Mesendoderm (in vitro differentiated cells): ENCODE measurements around the gene PCDHGB1.
"Not testable (repeated sequence)": the region's sequence is repeated elsewhere in the genome, so short reads cannot be mapped to it uniquely, and the experiment has no call there.

Experiments used
- DNase-seq: peaks from one replicate; pipeline ENCODE4 v3.0.0; 2013
- H2AK5ac ChIP-seq: 2 replicates; pipeline ENCODE4 v1.6.1; 2013; ENCODE audit warnings: low read length, inconsistent platforms
- H2BK120ac ChIP-seq: 2 replicates; pipeline ENCODE4 v1.6.1; 2013; ENCODE audit warnings: low read depth, mild to moderate bottlenecking, low read length, moderate library complexity, mixed read lengths
- H2BK15ac ChIP-seq: replicated peaks from 2 replicates; pipeline ENCODE4 v1.6.1; 2013; ENCODE audit warnings: low read depth, mild to moderate bottlenecking, moderate library complexity
- H2BK5ac ChIP-seq: 2 replicates; pipeline ENCODE4 v1.6.1; 2013; ENCODE audit warnings: low read length, inconsistent platforms
- H3K18ac ChIP-seq: 2 replicates; pipeline ENCODE4 v1.6.1; 2013; ENCODE audit warnings: mild to moderate bottlenecking, low read length, mixed read lengths
- H3K23ac ChIP-seq: one replicate; pipeline ENCODE4 v1.6.1; 2013; ENCODE audit warnings: low read length
- H3K27ac ChIP-seq: 2 replicates; pipeline ENCODE4 v1.5.1; 2013; ENCODE audit warnings: low read depth, mild to moderate bottlenecking, inconsistent platforms, low read length, moderate library complexity
- H3K27me3 ChIP-seq: 2 replicates; pipeline ENCODE4 v1.6.1; 2013; ENCODE audit warnings: low read length, control low read depth, mild to moderate bottlenecking, inconsistent platforms; ENCODE audit not compliant: insufficient read depth, poor library complexity
- H3K36me3 ChIP-seq: 2 replicates; pipeline ENCODE4 v1.6.1; 2013; ENCODE audit warnings: low read length, inconsistent platforms; ENCODE audit not compliant: control insufficient read depth, insufficient read depth
- H3K4ac ChIP-seq: one replicate; pipeline ENCODE4 v1.6.1; 2013; ENCODE audit warnings: low read depth, mild to moderate bottlenecking, low read length, moderate library complexity
- H3K4me1 ChIP-seq: 2 replicates; pipeline ENCODE4 v1.6.1; 2013; ENCODE audit warnings: low read depth, low read length, inconsistent platforms; ENCODE audit not compliant: control insufficient read depth
- H3K4me2 ChIP-seq: 2 replicates; pipeline ENCODE4 v1.6.1; 2013; ENCODE audit warnings: low read length
- H3K4me3 ChIP-seq: 2 replicates; pipeline ENCODE4 v1.5.1; 2013; ENCODE audit warnings: mild to moderate bottlenecking, low read length
- H3K56ac ChIP-seq: one replicate; pipeline ENCODE4 v1.6.1; 2013; ENCODE audit warnings: low read length
- H3K79me1 ChIP-seq: 2 replicates; pipeline ENCODE4 v1.6.1; 2013; ENCODE audit warnings: low read length, inconsistent platforms
- H3K79me2 ChIP-seq: 2 replicates; pipeline ENCODE4 v1.6.1; 2013; ENCODE audit warnings: mild to moderate bottlenecking, low read length; ENCODE audit not compliant: control insufficient read depth, insufficient read depth
- H3K9ac ChIP-seq: 2 replicates; pipeline ENCODE4 v1.6.1; 2013; ENCODE audit warnings: low read length, inconsistent platforms
- H4K5ac ChIP-seq: one replicate; pipeline ENCODE4 v1.6.1; 2013; ENCODE audit warnings: low read length
- H4K8ac ChIP-seq: one replicate; pipeline ENCODE4 v1.6.1; 2013; ENCODE audit warnings: low read depth, mild to moderate bottlenecking, control low read depth, low read length, moderate library complexity
- WGBS: extraction: QIAGEN DNeasy Blood & Tissue Kit; methylation state at CpG from one replicate; pipeline ENCODE4 v1.1.7; 2013; ENCODE audit warnings: low lambda C conversion rate, missing lambda C conversion rate; ENCODE audit not compliant: insufficient coverage; ENCODE audit errors: extremely low coverage; 5-methylcytosine and 5-hydroxymethylcytosine counted together

PCDHGB1 gene

DNA sequence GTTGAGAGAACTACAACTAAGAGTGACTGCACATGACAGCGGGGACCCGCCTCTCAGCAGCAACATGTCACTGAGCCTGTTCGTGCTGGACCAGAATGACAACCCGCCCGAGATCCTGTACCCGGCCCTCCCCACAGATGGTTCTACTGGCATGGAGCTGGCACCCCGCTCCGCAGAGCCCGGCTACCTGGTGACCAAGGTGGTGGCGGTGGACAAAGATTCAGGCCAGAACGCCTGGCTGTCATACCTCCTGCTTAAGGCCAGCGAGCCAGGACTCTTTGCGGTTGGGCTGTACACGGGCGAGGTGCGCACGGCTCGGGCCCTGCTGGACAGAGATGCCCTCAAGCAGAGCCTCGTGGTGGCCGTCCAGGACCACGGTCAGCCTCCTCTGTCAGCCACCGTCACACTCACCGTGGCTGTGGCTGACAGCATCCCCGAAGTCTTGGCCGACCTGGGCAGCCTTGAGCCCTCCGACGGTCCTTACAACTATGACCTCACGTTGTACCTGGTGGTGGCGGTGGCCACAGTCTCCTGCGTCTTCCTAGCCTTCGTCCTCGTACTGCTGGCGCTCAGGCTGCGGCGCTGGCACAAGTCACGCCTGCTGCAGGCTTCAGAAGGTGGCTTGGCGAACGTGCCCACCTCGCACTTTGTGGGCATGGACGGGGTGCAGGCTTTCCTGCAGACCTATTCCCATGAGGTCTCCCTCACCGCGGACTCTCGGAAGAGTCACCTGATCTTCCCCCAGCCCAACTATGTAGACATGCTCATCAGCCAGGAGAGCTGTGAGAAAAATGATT is 34.8 kb downstream of the PCDHGB1 start:
- Histone ChIP-seq H3K9ac (no peak overlapping the region), H3K27me3 (no peaks in the 10 kb centered on the region), H4K8ac (no peak overlapping the region), H3K79me1 (no peaks in the 10 kb centered on the region), H2BK120ac (no peak overlapping the region), H3K27ac (no peak overlapping the region), H3K4ac (no peak overlapping the region), H3K4me1 (no peaks in the 10 kb centered on the region), H3K4me3 (no peak overlapping the region), H3K79me2 (no peaks in the 10 kb centered on the region), H3K23ac (no peak overlapping the region), H3K4me2 (no peak overlapping the region), H3K18ac (no peak overlapping the region), H2BK5ac (no peak overlapping the region), H4K5ac (no peak overlapping the region), H3K56ac (no peak overlapping the region), H3K36me3 (no peaks in the 10 kb centered on the region), H2BK15ac (no peak overlapping the region), H2AK5ac (no peak overlapping the region)
- DNase-seq: no peak
- no CpG with 5 or more reads among the region's 43 CpGs for WGBS

DNA sequence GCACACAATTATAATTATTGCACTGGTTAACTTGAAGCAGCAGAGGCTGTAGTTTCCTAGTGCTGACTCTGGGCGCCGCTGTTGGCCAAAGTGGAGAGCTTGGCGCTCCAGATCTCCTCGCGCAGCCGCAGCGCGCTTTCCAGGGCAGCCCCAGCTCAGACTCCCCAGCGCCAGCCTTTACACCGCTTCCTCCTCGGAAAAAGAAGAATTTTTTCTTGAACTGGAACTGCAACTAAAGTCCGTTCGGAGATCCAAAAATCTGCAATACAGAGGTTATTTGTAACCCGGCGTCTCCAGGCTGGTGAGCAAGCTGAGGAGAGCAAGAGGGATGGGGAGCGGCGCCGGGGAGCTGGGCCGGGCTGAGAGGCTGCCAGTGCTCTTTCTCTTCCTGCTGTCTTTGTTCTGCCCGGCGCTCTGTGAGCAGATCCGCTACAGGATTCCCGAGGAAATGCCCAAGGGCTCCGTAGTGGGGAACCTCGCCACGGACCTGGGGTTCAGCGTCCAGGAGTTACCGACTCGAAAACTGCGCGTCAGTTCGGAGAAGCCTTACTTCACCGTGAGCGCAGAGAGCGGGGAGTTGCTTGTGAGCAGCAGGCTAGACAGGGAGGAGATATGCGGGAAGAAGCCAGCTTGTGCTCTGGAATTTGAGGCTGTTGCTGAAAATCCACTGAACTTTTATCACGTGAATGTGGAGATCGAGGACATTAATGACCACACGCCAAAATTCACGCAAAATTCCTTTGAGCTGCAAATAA is 37.8 kb downstream of the PCDHGB1 start, which contains the start of gene PCDHGB4:
PCDHGB4 (plus strand) TSS at position 142 of the 755 bp plus-strand sequence; CDS start at position 329, 187 bp downstream.
- not testable (repeated sequence) for H3K4ac ChIP-seq, H3K79me2 ChIP-seq, H4K5ac ChIP-seq, H3K18ac ChIP-seq, H2AK5ac ChIP-seq, H3K4me3 ChIP-seq, H3K27me3 ChIP-seq, H3K36me3 ChIP-seq, H4K8ac ChIP-seq, H2BK5ac ChIP-seq, H3K23ac ChIP-seq, H2BK15ac ChIP-seq, H2BK120ac ChIP-seq, H3K4me1 ChIP-seq, H3K79me1 ChIP-seq, H3K9ac ChIP-seq, H3K56ac ChIP-seq, H3K4me2 ChIP-seq, H3K27ac ChIP-seq
- peak; percentile 65 for DNase-seq
- no CpG with 5 or more reads among the region's 40 CpGs for WGBS

DNA sequence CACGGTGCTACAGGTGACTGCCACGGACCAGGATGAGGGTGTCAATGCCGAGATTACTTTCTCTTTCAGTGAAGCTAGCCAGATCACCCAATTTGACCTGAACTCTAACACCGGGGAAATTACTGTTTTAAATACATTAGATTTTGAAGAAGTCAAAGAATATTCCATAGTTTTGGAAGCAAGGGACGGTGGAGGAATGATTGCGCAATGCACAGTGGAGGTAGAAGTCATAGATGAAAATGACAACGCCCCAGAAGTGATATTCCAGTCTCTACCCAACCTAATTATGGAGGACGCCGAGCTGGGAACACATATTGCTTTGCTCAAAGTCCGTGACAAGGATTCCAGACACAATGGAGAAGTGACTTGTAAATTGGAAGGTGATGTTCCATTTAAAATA is 38.8 kb downstream of the PCDHGB1 start:
- Histone ChIP-seq H3K4ac (no peak overlapping the region), H3K4me2 (no peak overlapping the region), H3K79me2 (no peaks in the 10 kb centered on the region), H3K56ac (no peak overlapping the region), H4K5ac (no peak overlapping the region), H3K4me3 (no peak overlapping the region), H3K36me3 (no peaks in the 10 kb centered on the region), H3K23ac (no peak overlapping the region), H2BK5ac (no peak overlapping the region), H2BK120ac (no peak overlapping the region), H3K9ac (no peak overlapping the region), H3K18ac (no peak overlapping the region), H3K79me1 (no peaks in the 10 kb centered on the region), H2BK15ac (no peak overlapping the region), H3K4me1 (no peaks in the 10 kb centered on the region), H3K27ac (no peak overlapping the region), H3K27me3 (no peaks in the 10 kb centered on the region), H4K8ac (no peak overlapping the region), H2AK5ac (no peak overlapping the region)
- no CpG with 5 or more reads among the region's 10 CpGs for WGBS
- no peak for DNase-seq

DNA sequence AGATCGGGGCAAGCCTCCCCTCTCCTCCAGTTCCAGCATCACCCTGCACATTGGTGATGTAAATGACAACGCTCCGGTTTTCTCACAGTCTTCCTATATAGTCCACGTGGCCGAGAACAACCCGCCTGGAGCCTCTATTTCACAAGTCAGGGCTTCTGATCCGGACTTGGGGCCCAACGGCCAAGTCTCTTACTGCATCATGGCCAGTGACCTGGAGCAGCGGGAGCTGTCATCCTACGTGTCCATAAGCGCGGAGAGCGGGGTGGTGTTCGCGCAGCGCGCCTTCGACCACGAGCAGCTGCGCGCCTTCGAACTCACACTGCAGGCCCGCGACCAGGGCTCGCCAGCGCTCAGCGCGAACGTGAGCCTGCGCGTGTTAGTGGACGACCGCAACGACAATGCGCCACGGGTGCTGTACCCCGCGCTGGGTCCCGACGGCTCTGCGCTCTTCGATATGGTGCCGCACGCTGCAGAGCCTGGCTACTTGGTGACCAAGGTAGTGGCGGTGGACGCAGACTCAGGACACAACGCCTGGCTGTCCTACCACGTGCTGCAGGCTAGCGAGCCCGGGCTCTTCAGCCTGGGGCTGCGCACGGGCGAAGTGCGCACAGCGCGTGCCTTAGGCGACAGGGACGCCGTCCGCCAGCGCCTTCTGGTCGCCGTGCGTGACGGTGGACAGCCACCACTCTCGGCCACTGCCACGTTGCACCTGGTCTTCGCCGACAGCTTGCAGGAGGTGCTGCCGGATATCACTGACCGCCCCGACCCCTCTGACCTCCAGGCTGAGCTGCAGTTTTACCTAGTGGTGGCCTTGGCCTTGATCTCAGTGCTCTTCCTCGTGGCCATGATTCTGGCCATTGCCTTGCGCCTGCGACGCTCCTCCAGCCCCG is 39.5 kb downstream of the PCDHGB1 start:
- Histone ChIP-seq H3K27ac (no peak overlapping the region), H3K4ac (no peak overlapping the region), H3K36me3 (no peaks in the 10 kb centered on the region), H2AK5ac (no peak overlapping the region), H2BK5ac (no peak overlapping the region), H3K56ac (no peak overlapping the region), H3K4me2 (no peak overlapping the region), H4K5ac (no peak overlapping the region), H3K79me1 (no peaks in the 10 kb centered on the region), H2BK120ac (no peak overlapping the region), H4K8ac (no peak overlapping the region), H3K79me2 (no peaks in the 10 kb centered on the region), H3K4me1 (no peaks in the 10 kb centered on the region), H3K23ac (no peak overlapping the region), H3K18ac (no peak overlapping the region), H3K4me3 (no peak overlapping the region), H3K9ac (no peak overlapping the region), H3K27me3 (no peaks in the 10 kb centered on the region), H2BK15ac (no peak overlapping the region)
- no peak for DNase-seq
- WGBS: no CpG with 5 or more reads among the region's 77 CpGs

DNA sequence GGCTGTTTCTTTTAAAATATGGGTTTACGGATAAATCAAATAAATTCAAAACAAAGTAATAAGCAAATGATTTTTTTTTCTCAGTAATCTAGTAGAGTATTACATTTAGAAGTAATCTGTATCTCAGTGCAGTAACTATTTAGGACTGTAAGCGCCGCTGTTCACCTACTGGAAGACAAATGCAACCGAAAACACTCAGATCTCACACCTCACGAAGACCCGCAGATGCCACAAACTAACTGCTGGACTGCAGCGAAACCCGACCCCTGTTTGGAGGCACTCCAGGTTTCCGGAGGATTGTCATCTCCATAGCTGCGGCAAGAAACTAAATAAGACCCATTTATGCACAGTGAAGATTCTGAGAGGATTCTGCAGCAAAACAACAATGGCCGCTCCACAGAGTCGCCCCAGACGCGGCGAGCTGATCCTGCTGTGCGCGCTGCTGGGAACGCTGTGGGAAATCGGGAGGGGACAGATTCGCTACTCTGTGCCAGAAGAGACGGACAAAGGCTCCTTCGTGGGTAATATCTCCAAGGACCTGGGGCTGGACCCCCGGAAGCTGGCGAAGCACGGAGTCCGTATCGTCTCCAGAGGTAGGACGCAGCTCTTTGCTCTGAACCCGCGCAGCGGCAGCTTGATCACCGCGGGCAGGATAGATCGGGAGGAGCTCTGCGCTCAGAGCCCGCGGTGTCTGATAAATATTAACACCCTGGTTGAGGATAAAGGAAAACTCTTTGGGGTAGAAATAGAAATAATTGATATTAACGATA is 42.7 kb downstream of the PCDHGB1 start, which contains the start of gene PCDHGA8:
PCDHGA8 (plus strand) TSS at position 205 of the 770 bp plus-strand sequence; CDS start at position 386, 181 bp downstream.
- no peak within 1 kb of the TSS for H2BK5ac ChIP-seq
- H4K5ac ChIP-seq: no peak within 1 kb of the TSS
- no peak within 1 kb of the TSS for H3K4me2 ChIP-seq
- H3K36me3 ChIP-seq: no peaks in the 10 kb centered on the region
- no peak within 1 kb of the TSS for H3K27ac ChIP-seq
- WGBS: 100% methylated on average over 1 of the region's 38 CpGs
- no peaks in the 10 kb centered on the region for H3K79me1 ChIP-seq
- H3K18ac ChIP-seq: no peak within 1 kb of the TSS
- H3K23ac ChIP-seq: no peak within 1 kb of the TSS
- H3K56ac ChIP-seq: no peak within 1 kb of the TSS
- no peak within 1 kb of the TSS for H2AK5ac ChIP-seq
- H2BK15ac ChIP-seq: no peak within 1 kb of the TSS
- DNase-seq: no peak
- no peak within 1 kb of the TSS for H3K4me3 ChIP-seq
- H3K27me3 ChIP-seq: no peaks in the 10 kb centered on the region
- no peak within 1 kb of the TSS for H3K4ac ChIP-seq
- no peaks in the 10 kb centered on the region for H3K4me1 ChIP-seq
- H2BK120ac ChIP-seq: no peak within 1 kb of the TSS
- H3K79me2 ChIP-seq: no peaks in the 10 kb centered on the region
- H3K9ac ChIP-seq: no peak within 1 kb of the TSS
- H4K8ac ChIP-seq: no peak within 1 kb of the TSS
